ENCODE measurements around the gene PPP1CA.
"Not testable (repeated sequence)": the region's sequence is repeated elsewhere in the genome, so short reads cannot be mapped to it uniquely, and the experiment has no call there.

PPP1CA gene

DNA sequence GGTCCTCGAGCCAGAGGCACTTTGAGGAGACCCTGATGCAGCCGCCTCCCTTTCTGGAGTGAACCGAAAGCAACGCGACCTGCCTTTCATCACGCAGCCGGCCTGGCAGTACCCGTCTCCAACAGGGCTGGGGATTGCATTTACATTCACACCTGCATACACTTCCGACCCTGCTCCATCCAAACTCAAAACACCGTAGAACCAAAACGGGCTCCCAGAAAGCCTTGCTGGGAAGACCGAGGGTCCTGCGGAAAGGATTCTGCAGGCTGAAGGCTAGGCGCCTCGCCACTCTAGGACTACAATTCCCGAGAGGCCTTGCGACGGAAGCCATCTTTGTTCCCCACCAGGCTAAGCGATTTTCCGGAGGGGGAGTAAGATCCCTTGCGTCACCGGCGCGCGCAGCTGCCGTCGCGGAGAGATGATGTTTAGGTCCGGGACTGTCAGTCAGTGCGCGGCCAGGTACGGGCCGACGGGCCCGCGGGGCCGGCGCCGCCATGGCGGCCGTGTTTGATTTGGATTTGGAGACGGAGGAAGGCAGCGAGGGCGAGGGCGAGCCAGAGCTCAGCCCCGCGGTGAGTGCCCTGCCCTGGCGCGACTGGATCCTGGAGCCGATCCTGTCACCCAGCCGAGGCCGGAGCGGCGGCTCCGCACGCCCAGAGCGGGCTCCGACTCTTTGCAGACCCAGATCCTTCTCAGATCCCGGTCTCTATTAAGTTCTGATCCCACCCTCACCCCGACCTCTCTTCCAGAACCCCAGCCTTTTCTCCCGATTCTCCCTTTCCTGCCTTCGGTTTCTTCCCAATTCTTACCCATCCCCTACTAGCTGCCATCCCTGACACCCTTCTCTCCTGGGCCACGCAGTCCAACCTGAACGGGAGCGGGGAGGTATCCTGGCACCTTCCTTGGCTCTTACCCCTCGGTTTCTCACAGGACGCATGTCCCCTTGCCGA lies 26.7 kb upstream of the PPP1CA start, which contains the start of gene RPS6KB2:
TSS of gene RPS6KB2 (plus strand) at position 443 of the 950 bp plus-strand sequence. CDS start at position 495, 52 bp downstream.
- no peaks in the 10 kb centered on the region for H3K27me3 ChIP-seq
- H3K4me1 ChIP-seq = peaks cover 53% of the 10 kb centered on the region
- peak within 1 kb of the TSS; percentile 87 for H3K4me2 ChIP-seq
- H3K9ac ChIP-seq = peak within 1 kb of the TSS; percentile 94
- H3K27ac ChIP-seq = peak within 1 kb of the TSS; percentile 87
- H4K20me1 ChIP-seq = peaks cover 44% of the 10 kb centered on the region
- H3K4me3 ChIP-seq = peak within 1 kb of the TSS; percentile 92
- no peaks in the 10 kb centered on the region for H3K9me3 ChIP-seq
- peak; percentile 73 for TF ChIP-seq Cebpa-rat (IDR thresholded peaks at IDR 0.05)
- H3K36me3 ChIP-seq = peaks cover 41% of the 10 kb centered on the region

DNA sequence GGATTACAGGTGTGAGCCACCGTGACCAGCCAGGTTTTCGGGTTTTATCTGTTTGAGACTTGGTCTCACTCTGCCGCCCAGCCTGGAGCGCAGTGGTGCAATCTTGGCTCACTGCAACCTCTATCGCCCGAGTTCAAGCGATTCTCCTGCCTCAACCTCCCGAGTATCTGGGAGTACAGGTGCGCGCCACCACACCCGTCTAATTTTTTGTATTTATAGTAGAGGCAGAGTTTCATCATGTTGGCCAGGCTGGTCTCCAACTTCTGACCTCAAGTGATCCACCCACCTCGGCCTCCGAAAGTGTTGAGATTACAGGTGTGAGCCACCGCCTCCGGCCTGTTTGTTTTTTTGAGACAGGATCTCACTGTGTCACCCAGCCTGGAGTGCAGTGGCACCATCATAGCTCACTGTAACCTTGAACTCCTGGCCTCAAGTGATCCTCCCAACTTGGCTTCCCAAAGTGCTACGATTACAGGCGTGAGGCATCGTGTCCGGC lies 25.8 kb upstream of the PPP1CA start:
- H3K9ac ChIP-seq = peak overlapping the region; percentile 94
- not testable (repeated sequence) for H3K27me3 ChIP-seq, H3K9me3 ChIP-seq
- H3K4me3 ChIP-seq = peak overlapping the region; percentile 92
- peaks cover 32% of the 10 kb centered on the region for H3K36me3 ChIP-seq
- H3K4me2 ChIP-seq = peak overlapping the region; percentile 87
- peaks cover 35% of the 10 kb centered on the region for H4K20me1 ChIP-seq
- H3K27ac ChIP-seq = peak overlapping the region; percentile 87
- H3K4me1 ChIP-seq = peaks cover 51% of the 10 kb centered on the region

DNA sequence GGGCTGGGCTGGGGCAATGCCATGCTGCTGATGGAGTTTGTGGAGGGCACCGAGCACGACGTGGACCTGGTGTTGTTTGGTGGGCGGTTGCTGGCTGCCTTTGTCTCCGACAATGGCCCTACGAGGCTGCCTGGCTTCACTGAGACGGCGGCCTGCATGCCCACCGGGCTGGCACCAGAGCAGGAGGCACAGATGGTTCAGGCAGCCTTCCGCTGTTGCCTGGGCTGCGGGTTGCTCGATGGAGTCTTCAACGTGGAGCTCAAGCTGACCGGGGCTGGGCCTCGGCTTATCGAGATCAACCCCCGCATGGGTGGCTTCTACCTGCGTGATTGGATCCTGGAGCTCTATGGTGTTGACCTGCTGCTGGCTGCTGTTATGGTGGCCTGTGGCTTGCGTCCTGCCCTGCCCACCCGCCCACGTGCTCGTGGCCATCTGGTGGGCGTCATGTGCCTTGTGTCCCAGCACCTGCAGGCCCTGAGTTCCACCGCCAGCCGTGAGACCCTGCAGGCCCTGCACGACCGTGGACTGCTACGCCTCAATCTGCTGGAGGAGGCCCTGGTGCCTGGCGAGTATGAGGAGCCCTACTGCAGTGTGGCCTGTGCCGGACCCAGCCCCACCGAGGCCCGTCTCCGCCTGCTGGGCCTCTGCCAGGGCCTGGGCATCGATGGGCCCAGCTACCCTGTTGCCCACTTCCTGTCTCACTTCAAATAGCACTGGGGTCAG lies 22.4 kb upstream of the PPP1CA start:
- Histone ChIP-seq H3K27ac (peak overlapping the region; percentile 40; the same call in 1 of the 2 replicates), H3K36me3 (no peaks in the 10 kb centered on the region)

DNA sequence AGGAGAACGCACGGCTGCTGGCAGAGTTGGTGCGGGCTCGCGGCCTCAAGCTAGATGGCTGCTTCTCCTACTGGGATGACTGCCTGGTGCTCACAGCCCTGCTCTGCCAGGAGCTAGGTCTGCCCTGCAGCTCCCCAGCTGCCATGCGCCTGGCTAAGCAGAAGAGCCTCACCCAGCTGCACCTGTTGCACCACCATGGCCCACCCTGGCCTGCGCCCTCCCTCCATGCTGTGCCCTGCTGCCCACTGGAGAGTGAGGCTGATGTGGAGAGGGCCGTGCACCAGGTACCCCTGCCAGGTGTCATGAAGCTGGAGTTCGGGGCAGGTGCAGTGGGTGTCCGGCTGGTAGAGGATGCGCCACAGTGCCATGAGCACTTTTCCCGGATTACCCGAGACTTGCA lies 21.8 kb upstream of the PPP1CA start:
- Histone ChIP-seq H3K4me3 (no peak overlapping the region), H3K36me3 (no peaks in the 10 kb centered on the region), H3K9ac (no peak overlapping the region), H3K27ac (no peak overlapping the region), H3K9me3 (no peaks in the 10 kb centered on the region), H3K4me2 (no peak overlapping the region), H3K27me3 (no peaks in the 10 kb centered on the region), H3K4me1 (peaks cover 59% of the 10 kb centered on the region), H4K20me1 (no peaks in the 10 kb centered on the region)
- TF ChIP-seq Cebpa-rat (IDR thresholded peaks at IDR 0.05) = no peak

More for the DNA sequence above, 22.4 kb upstream of the PPP1CA start:
- H3K9me3 ChIP-seq = no peaks in the 10 kb centered on the region
- no peak overlapping the region for H3K9ac ChIP-seq
- H3K4me3 ChIP-seq = no peak overlapping the region
- TF ChIP-seq Cebpa-rat (IDR thresholded peaks at IDR 0.05) = no peak
- no peaks in the 10 kb centered on the region for H3K27me3 ChIP-seq
- peaks cover 55% of the 10 kb centered on the region for H3K4me1 ChIP-seq
- H4K20me1 ChIP-seq = peaks cover 2% of the 10 kb centered on the region; the same call in 1 of the 2 replicates
- H3K4me2 ChIP-seq = no peak overlapping the region; the same call in 1 of the 2 replicates

DNA sequence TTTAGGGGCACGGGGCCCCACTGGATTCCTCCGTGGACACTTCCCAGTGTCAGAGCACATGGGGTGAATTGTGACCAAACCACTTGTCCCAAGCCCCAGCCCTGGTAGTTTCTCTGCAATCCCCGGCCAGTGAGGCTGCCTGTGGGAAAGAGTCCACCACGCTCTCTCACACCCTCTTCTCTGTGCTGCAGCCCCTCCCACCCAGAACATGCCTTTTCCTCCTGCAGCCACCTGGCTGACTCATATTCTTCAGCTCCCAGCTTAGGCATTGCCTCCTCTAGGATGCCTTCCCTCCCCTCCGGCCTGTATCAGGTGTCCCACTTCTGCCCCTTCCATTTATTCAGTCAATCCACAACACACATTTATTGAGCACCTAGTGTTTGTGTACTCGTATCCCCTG lies 21.2 kb upstream of the PPP1CA start:
- no peak overlapping the region for H3K9ac ChIP-seq
- H3K27ac ChIP-seq = no peak overlapping the region
- no peak for TF ChIP-seq Cebpa-rat (IDR thresholded peaks at IDR 0.05)

DNA sequence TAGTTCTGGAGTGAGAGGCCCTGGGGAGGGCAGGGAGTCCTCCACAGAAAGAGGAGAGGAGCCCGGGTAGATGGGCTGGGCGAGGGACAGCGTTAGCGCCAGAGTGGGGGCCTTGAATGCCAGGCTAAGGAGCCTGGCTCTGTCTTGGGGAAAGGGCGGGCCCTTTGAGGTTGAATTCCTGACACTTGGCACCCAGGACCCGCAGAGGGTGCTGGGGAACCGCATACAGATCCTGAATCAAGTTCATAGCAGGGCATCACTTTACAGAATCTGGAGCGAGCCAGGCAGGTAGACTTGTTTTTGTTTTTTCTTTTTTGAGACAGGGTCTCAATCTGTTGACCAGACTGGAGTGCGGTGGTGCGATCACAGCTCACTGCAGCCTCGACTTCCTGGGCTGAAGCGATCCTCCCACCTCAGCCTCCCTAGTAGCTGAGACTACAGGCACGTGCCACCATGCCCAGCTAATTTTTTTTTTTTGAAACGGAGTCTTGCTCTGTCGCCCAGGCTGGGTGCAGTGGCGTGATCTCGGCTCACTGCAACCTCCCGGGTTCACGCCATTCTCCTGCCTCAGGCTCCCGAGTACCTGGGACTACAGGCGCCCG lies 19.9 kb upstream of the PPP1CA start:
- no peak for TF ChIP-seq Cebpa-rat (IDR thresholded peaks at IDR 0.05)
- Histone ChIP-seq H3K4me1 (peaks cover 69% of the 10 kb centered on the region), H3K4me3 (no peak overlapping the region; the same call in 1 of the 2 replicates), H4K20me1 (0 out of 2 replicates have a peak, but pooled peaks cover 7% of the 10 kb centered on the region), H3K27ac (no peak overlapping the region; the same call in 1 of the 2 replicates), H3K9me3 (no peaks in the 10 kb centered on the region), H3K4me2 (peak overlapping the region; percentile 62), H3K9ac (no peak overlapping the region), H3K36me3 (no peaks in the 10 kb centered on the region), H3K27me3 (no peaks in the 10 kb centered on the region)

More for the DNA sequence above, 21.2 kb upstream of the PPP1CA start:
- Histone ChIP-seq H3K9me3 (no peaks in the 10 kb centered on the region), H3K27me3 (no peaks in the 10 kb centered on the region), H3K4me1 (peaks cover 64% of the 10 kb centered on the region), H3K36me3 (no peaks in the 10 kb centered on the region), H3K4me3 (no peak overlapping the region), H4K20me1 (no peaks in the 10 kb centered on the region), H3K4me2 (no peak overlapping the region)

DNA sequence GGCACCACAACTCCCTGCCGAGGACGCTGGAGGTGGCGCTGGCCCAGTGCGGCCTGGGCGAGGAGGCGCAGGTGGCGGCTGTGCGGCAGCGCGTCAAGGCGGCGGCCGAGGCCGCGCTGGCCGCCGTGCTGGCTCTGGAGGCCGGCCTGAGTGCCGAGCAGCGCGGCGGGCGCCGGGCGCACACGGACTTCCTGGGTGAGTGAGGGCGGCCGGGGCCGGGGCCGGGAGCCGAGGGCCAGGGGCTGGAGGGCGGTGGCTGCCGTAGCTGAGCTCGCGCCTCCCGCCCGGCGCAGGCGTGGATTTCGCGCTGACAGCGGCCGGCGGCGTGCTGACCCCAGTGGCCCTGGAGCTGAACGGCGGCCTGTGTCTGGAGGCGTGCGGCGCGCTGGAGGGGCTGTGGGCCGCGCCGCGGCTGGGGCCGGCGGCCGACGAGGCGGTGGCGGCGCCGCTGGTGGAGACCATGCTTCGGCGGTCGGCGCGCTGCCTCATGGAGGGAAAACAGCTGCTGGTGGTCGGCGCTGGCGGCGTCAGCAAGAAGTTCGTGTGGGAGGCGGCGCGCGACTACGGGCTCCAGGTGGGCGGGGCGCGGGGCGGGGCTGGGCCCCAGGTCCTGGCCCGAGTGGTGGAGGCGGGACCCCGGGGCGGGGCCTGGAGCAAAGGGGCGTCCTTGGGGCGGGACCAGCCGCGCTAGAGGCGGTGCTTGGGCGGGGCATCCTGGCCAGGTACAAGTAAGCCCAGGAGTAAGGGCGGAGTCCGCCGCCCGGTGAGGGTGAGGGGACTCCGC lies 19.2 kb upstream of the PPP1CA start:
- no peaks in the 10 kb centered on the region for H3K36me3 ChIP-seq
- peak overlapping the region; percentile 100 for H3K4me2 ChIP-seq
- peaks cover 76% of the 10 kb centered on the region for H3K4me1 ChIP-seq
- H4K20me1 ChIP-seq = 0 out of 2 replicates have a peak, but pooled peaks cover 7% of the 10 kb centered on the region
- H3K27me3 ChIP-seq = 0 out of 2 replicates have a peak, but pooled peaks cover 3% of the 10 kb centered on the region
- peak overlapping the region; percentile 96 for H3K27ac ChIP-seq
- H3K4me3 ChIP-seq = peak overlapping the region; percentile 73
- H3K9ac ChIP-seq = peak overlapping the region; percentile 90
- H3K9me3 ChIP-seq = no peaks in the 10 kb centered on the region
- TF ChIP-seq Cebpa-rat (IDR thresholded peaks at IDR 0.05) = no peak

DNA sequence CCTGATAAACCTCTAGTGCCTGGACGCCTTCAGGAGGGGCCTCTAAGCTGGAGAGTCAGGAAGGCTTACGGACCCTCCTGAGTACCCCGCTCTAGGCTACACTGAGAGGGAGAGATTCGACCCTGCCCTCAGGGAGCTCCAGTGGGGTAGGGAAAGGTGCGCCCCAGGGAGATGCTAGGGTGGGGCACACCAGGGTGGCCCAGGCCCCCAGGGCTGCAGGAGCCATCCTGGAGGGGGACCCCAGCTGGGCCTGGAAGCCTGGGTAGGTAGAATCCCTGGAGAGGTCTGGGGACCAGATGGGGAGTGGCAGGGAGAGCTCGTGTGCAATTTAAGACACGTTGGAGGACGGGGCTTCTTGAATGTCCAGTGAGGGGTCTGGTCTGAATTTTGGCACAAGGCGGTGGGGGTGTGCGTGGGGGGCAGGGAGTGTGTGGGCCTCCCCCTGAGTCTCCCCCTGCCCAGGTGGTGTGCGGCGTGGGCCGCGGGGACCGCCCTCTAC lies 18.5 kb upstream of the PPP1CA start:
- H3K4me3 ChIP-seq = peak overlapping the region; percentile 73
- peaks cover 7% of the 10 kb centered on the region for H3K27me3 ChIP-seq
- H3K9me3 ChIP-seq = no peaks in the 10 kb centered on the region
- no peak for TF ChIP-seq Cebpa-rat (IDR thresholded peaks at IDR 0.05)
- peak overlapping the region; percentile 90 for H3K9ac ChIP-seq
- H3K4me2 ChIP-seq = peak overlapping the region; percentile 100
- H4K20me1 ChIP-seq = 0 out of 2 replicates have a peak, but pooled peaks cover 7% of the 10 kb centered on the region
- H3K4me1 ChIP-seq = peaks cover 80% of the 10 kb centered on the region
- no peaks in the 10 kb centered on the region for H3K36me3 ChIP-seq
- H3K27ac ChIP-seq = peak overlapping the region; percentile 96

Data from BLaER1 (cell line).